ENCODE measurements around the gene KITLG.

DNA sequence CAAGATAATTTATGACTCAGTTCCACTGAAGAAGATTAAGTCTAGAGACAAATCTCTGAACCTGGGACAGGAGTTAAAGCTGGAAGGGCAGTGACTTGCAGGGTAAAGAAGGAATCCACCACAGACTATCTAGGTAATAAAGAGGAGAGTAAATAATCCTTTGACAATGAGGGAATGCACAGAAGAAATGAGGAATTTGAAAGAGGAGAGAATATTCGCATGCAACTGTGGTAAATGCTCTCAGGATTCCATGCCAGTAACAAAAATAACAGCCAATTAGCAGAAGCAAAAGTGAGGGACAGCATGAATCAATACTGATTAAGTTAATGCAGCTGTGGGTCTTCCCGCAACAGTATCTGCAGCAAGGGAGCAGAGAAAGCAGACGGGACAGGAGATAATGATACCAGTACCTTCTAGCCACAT, 77.0 kb downstream of the KITLG start:
- TF ChIP-seq, protein P1, sequence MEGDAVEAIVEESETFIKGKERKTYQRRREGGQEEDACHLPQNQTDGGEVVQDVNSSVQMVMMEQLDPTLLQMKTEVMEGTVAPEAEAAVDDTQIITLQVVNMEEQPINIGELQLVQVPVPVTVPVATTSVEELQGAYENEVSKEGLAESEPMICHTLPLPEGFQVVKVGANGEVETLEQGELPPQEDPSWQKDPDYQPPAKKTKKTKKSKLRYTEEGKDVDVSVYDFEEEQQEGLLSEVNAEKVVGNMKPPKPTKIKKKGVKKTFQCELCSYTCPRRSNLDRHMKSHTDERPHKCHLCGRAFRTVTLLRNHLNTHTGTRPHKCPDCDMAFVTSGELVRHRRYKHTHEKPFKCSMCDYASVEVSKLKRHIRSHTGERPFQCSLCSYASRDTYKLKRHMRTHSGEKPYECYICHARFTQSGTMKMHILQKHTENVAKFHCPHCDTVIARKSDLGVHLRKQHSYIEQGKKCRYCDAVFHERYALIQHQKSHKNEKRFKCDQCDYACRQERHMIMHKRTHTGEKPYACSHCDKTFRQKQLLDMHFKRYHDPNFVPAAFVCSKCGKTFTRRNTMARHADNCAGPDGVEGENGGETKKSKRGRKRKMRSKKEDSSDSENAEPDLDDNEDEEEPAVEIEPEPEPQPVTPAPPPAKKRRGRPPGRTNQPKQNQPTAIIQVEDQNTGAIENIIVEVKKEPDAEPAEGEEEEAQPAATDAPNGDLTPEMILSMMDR (IDR thresholded peaks at IDR 0.05): no peak
- no peak for TF ChIP-seq POLR2A (IDR thresholded peaks at IDR 0.05)
